Stimulated activated CD4-positive, alpha-beta T cell treated with anti-CD3 and anti-CD28 coated beads, Interleukin-2, amount 100 ng/mL, for 4 hours (primary cell): ENCODE measurements around the gene PRND.
"Not testable (repeated sequence)": the region's sequence is repeated elsewhere in the genome, so short reads cannot be mapped to it uniquely, and the experiment has no call there.

Experiments used
- DNase-seq: peaks from one replicate; pipeline ENCODE4 v3.0.0-alpha.2; 2020; ENCODE audit warnings: low read depth

PRND gene

GRCh38 chr20:4708856-4709255, 12.9 kb upstream of the PRND start:
- DNase-seq: no peak

GRCh38 chr20:4709261-4710105, 12.2 kb upstream of the PRND start:
- no peak for DNase-seq

DNA sequence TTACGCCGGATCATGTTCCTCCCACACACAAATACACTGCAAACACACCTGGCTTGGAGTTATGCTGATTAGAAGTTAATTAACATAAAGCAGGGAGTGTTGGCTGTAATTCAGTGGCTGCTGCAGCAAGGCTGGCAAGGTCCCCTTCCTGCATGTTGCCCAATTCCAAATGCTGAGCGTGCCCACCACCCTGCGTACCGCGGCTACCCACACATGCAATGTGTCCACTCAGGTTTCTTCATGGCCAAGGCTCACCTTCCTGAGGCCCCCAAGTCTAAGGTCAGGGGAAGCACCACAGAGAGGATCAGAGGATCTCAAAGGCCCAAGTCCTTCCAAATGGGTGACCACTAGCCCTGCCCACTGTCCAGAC, 11.6 kb upstream of the PRND start:
- DNase-seq: no peak

GRCh38 chr20:4711511-4711910, 10.2 kb upstream of the PRND start:
- DNase-seq: no peak

DNA sequence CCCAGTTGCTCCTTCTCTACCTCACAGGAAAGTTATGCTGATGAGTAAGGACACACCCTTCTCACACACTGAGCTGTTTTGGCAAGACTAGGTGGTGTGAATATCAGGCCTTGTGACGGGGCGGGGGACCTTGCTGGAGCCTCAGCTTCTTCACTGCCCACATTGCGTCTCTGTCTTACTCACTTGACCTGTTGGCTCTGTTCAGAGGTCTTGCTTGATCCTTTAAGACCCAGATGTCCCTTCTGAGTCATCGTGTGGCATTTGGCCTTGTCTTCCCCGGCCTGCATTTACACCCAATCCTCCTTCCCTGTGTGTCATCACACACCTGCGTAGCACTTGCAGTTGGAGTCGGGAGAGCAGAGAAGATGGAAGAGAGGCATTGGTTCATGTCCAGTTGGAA, 8.3 kb upstream of the PRND start:
- no peak for DNase-seq

DNA sequence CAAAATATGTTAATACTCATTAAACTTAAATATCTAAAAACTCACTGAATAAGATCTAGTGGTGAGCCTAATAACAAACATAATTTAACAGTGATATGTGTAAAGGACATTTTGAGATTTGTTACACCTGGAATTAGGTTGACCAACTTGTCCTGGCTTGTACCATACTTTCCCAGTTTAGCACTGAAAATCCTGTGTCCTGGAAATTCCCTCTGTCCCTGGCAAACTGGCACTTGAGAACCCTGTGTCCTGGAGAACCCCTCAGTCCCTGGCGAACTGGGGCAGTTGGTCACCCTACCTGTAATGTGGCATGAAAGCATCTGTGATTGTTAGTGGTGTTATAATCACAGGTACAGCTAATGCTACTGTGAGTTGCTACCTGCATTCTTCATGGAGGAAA, 6.9 kb upstream of the PRND start:
- no peak for DNase-seq

DNA sequence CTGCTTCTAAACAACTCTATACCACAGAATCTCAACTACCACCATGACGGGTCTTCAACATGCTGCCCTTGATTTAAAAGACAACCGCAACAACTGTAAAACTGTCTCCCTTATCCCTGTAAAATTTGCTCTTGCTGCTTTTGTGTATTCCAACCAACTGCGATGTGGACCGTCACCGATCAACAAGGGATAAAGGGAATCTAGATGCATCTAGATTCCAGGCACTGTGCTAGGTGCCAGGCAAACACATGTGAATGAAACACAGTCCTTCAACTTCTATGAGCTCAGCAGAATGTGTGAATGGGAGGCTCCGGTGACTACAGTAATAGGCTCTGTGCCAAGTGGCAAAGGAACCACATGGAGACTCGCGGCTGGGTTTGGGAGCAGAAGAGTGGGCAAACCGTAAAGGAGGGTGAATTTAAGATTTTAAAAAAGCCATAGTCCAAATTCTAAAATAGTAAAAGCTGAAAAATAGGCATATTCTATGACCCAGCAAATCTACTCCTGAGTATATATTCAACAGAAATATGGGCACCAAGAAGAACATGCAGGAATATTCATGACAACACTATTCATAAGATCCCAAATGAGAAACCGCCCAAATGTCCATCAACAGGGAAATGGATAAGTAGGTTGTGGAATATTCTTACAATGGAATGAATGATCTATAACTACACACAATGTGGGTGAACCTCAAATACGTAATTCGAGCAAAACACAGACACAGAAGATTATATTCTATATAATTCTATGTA, 3.7 kb upstream of the PRND start:
- no peak for DNase-seq

- no peak for DNase-seq
These were observed 2.5 kb upstream of the PRND start for GRCh38 chr20:4719190-4719589.

- peak; percentile 65 for DNase-seq
These were observed 1.4 kb upstream of the PRND start for GRCh38 chr20:4720041-4720976.

DNA sequence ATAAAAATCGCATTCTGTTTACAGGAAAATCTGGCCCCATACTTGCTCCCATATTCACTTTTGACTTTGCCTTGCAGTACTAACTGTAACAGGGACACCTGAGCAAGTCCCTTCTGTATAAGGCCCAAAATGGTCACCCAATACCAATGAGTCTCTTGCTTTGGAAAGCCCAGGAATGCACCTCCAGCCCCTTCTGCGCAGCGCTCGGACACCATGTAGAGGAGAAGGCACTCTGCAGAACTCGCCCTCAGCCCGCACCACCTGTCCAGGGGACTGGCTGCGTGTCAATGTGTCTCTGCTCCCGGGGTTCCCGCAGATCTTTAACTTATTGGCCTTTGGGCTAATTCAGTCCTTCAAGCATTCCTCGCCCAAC, 746 bp upstream of the PRND start:
- no peak for DNase-seq

- DNase-seq: no peak
These were observed 862 bp downstream of the PRND start for GRCh38 chr20:4722571-4722970.

DNA sequence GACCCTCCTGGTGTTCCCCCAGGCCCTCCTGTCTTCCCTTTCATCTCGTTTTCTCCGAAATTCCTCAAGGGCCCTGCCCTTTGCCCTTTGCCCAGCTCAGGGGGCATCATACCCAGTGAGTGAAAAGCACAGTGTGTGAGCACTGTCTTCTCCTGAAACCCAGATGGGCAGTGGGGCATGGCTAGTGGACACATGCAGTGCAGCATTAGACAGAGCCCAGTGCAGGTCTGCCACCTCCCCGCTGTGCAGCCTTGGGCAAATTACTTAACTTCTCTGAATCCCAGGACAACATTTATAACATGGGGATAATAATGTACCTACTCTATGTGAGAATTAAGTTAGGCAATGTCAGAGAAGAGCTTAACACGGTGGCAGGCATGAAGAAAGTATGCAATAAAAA, 1.3 kb downstream of the PRND start:
- no peak for DNase-seq

GRCh38 chr20:4723553-4723952, 1.8 kb downstream of the PRND start:
- not testable (repeated sequence) for DNase-seq

GRCh38 chr20:4724459-4725262, 3.0 kb downstream of the PRND start:
- no peak for DNase-seq

DNA sequence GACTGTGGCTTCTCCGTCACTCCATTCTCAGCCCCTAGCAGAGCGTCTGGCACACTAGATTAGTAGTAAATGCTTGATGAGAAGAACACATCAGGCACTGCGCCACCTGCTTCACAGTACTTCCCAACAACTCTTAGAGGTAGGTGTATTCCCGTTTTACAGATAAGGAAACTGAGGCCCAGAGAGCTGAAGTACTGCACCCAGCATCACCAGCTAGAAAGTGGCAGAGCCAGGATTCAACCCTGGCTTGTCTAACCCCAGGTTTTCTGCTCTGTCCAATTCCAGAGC, 3.5 kb downstream of the PRND start:
- DNase-seq: no peak

GRCh38 chr20:4726710-4727397, 5.1 kb downstream of the PRND start:
- DNase-seq: peak; percentile 16

DNA sequence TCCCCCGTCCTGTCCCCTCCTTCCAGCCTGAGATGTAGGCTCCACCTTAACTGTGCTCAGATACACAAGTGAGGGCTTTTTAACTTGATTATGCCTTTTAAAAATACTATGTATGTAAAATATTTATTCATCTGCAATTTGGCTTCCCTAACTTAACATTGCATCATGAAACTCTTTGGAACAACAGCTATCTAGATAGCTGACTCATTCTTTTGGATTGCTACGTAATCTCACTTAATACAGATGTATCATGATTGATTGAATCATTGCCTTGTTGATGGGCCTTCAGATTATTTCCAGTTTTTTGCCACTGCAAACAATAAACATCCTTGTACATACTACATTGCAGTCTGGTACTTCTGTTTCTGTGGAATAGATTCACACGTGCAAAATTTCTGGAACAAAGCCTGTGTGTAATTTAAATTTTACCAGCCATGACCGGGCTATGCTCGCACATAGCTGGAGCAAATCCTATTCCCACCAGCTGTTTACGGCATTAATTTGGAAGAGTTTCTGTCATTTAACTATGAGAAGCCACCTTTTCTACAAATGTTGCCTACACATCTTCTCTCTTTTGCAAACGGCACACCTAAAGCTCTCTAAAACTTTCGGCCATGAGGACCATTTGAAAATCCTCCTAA, 6.5 kb downstream of the PRND start:
- DNase-seq: no peak

GRCh38 chr20:4729265-4729664, 7.6 kb downstream of the PRND start:
- DNase-seq: no peak

GRCh38 chr20:4730780-4731179, 9.1 kb downstream of the PRND start:
- no peak for DNase-seq

- DNase-seq: no peak
These were observed 15.2 kb downstream of the PRND start for GRCh38 chr20:4736875-4737274.
